Measurements from ENCODE around the gene NBPF11. TPM values are rescaled to one million over a fixed set of nuclear protein-coding genes. Genes with fewer than 3 reads are reported as not detected.
"Not testable (repeated sequence)": the region's sequence is repeated elsewhere in the genome, so short reads cannot be mapped to it uniquely, and the experiment has no call there.

Gene NBPF11, protein sequence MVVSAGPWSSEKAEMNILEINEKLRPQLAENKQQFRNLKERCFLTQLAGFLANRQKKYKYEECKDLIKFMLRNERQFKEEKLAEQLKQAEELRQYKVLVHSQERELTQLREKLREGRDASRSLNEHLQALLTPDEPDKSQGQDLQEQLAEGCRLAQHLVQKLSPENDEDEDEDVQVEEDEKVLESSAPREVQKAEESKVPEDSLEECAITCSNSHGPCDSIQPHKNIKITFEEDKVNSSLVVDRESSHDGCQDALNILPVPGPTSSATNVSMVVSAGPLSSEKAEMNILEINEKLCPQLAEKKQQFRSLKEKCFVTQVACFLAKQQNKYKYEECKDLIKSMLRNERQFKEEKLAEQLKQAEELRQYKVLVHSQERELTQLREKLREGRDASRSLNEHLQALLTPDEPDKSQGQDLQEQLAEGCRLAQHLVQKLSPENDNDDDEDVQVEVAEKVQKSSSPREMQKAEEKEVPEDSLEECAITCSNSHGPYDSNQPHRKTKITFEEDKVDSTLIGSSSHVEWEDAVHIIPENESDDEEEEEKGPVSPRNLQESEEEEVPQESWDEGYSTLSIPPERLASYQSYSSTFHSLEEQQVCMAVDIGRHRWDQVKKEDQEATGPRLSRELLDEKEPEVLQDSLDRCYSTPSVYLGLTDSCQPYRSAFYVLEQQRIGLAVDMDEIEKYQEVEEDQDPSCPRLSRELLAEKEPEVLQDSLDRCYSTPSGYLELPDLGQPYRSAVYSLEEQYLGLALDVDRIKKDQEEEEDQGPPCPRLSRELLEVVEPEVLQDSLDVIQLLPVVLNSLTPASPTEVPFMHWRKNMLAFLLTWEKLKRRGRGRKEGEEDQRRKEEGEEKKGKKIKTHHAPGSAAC
- total RNA-seq (1 to 10 TPM; 6.6 to 6.9 TPM), polyA plus RNA-seq (4.0 TPM)

DNA sequence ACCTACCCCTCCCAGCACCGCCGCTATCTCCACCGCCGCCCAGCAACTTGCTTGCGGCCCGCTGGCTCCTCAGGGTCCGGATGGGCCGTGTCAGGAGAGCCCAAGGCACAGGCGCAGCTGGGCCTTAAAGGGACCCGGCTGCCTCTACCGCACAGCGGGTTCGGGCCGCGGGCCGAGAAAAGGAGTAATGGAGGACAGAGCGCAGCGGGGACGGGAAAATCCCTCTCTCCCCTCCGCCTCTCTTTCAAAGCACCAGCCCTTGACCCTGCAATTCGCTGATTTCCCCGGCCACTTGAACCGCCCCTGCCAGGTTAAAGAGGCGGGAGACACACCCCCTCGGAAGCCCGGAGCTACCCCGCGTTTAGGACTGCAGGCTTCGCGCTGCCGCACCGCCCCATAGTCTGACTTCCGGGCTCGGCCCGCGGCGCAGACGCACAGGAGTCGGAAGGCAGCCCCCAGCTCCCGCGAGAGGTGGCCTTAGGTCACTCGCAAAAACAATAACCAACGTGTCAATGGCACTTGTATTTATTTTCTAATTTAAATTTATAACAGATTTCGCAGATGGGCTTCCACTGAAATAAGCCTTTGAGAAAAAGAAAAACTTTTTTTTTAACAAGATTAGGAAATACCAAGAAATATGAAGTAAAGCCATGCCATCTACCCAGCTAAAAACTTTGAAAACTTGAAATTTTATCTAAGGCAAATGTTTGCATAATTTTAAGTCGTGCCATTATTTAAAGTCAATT, at the start of gene NBPF11:
Gene NBPF11, minus strand, starts transcription at position 371 of the 746 bp plus-strand sequence. CDS start 25,278 bp downstream, outside the sequence.
- H3K36me3 Mint-ChIP-seq; H3K27me3 ChIP-seq (ENCODE audit: insufficient read depth, low read length, poor library complexity, severe bottlenecking); H3K4me1 ChIP-seq (ENCODE audit: insufficient read depth, low read length); H3K9me3 Mint-ChIP-seq; CTCF ChIA-PET; POLR2A ChIA-PET; H3K36me3 ChIP-seq (ENCODE audit: insufficient read depth, low read length); H3K9me3 ChIP-seq (ENCODE audit: low read length): not testable (repeated sequence)
- peak; percentile 63 to 86 (median 74) for DNase-seq
- Histone ChIP-seq H3K4me3 (ENCODE audit: low read length) (peak within 1 kb of the TSS; percentile 72), H3K27ac (ENCODE audit: low read depth, low read length) (peak within 1 kb of the TSS; percentile 51)
- peak within 1 kb of the TSS; percentile 96 to 100 (median 97) for H3K4me3 Mint-ChIP-seq
- peaks cover 6 to 10% of the 10 kb centered on the region in 2 donors for H3K27me3 Mint-ChIP-seq
- H3K27ac Mint-ChIP-seq = peak within 1 kb of the TSS; percentile 71 to 98 (median 92)
- H3K4me1 Mint-ChIP-seq = peaks cover 9 to 16% (median 11%) of the 10 kb centered on the region in 3 donors

DNA sequence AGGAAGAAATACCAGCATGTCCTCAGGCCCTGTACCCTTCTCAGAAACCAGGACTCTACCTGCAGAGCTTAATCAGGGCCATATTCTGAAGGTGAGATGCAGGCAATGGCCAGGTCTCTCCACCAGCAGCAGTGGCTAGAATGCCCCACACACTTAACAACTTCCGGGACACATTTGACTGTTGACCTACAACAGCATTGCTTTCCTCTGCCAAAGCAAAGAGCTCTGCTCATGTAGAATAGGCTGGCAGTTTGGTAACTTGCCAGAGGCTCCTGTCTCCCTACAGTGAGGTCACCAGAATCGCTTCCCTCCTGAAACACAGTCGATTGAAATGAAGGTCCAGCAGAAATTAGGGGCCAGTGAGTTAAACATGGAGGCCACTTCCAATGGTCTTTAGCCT, 45.3 kb upstream of the NBPF11 start:
- H3K4me3 Mint-ChIP-seq; H3K9me3 Mint-ChIP-seq; H3K36me3 ChIP-seq (ENCODE audit: insufficient read depth, low read length); CTCF ChIA-PET; POLR2A ChIA-PET; H3K4me1 ChIP-seq (ENCODE audit: insufficient read depth, low read length); H3K27ac ChIP-seq (ENCODE audit: low read depth, low read length); H3K4me3 ChIP-seq (ENCODE audit: low read length); H3K9me3 ChIP-seq (ENCODE audit: low read length); H3K27me3 Mint-ChIP-seq; H3K27me3 ChIP-seq (ENCODE audit: insufficient read depth, low read length, poor library complexity, severe bottlenecking); DNase-seq; H3K36me3 Mint-ChIP-seq; H3K27ac Mint-ChIP-seq; H3K4me1 Mint-ChIP-seq: not testable (repeated sequence)

DNA sequence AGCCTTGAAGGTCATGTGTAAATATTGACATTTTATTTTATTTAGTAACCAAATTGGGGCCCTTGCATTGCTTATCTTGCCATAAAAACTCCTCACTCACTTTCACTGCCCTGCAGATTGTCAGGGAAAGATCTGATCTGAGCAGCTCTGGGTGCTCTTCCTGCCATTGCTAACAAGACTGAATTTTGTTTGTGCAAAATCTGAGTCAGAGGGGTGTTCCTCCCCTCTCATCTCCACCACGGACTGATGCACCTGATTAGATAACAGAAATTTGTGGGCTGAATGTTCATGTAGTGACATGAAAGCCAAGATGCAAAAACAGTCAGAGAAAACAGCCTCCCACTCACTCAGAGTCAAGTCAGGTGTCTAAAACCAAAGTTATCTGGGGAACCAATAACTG, 44.9 kb upstream of the NBPF11 start:
- H3K4me3 Mint-ChIP-seq; H3K27me3 ChIP-seq (ENCODE audit: insufficient read depth, low read length, poor library complexity, severe bottlenecking); H3K36me3 Mint-ChIP-seq; CTCF ChIA-PET; H3K4me1 Mint-ChIP-seq; H3K27ac ChIP-seq (ENCODE audit: low read depth, low read length); H3K27ac Mint-ChIP-seq; H3K36me3 ChIP-seq (ENCODE audit: insufficient read depth, low read length); DNase-seq; H3K4me1 ChIP-seq (ENCODE audit: insufficient read depth, low read length); POLR2A ChIA-PET; H3K9me3 Mint-ChIP-seq; H3K27me3 Mint-ChIP-seq; H3K9me3 ChIP-seq (ENCODE audit: low read length); H3K4me3 ChIP-seq (ENCODE audit: low read length): not testable (repeated sequence)

DNA sequence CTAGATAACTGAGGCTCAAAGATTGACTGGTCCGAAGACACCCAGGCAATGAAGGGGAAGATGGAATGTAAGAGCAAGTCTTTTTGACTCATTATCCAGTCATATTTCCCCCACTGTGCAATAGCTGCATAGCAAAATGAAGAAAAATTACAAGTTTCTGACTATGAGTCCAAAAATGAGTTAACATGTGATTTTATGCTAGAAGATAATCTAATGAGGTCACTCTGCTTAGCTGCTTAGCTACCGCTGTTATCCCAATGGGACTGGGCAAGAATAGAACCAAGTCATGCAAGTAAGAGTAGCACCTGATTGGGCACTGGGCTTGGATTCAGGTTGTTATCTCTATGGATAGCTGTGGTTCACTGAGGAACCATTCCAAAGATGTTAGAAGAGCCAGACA, 43.0 kb upstream of the NBPF11 start:
- H3K36me3 ChIP-seq (ENCODE audit: insufficient read depth, low read length); H3K27me3 ChIP-seq (ENCODE audit: insufficient read depth, low read length, poor library complexity, severe bottlenecking); DNase-seq; H3K27ac ChIP-seq (ENCODE audit: low read depth, low read length); H3K4me3 ChIP-seq (ENCODE audit: low read length); H3K4me1 ChIP-seq (ENCODE audit: insufficient read depth, low read length); H3K4me3 Mint-ChIP-seq; POLR2A ChIA-PET; H3K27ac Mint-ChIP-seq; H3K36me3 Mint-ChIP-seq; H3K9me3 Mint-ChIP-seq; CTCF ChIA-PET; H3K9me3 ChIP-seq (ENCODE audit: low read length); H3K4me1 Mint-ChIP-seq; H3K27me3 Mint-ChIP-seq: not testable (repeated sequence)

DNA sequence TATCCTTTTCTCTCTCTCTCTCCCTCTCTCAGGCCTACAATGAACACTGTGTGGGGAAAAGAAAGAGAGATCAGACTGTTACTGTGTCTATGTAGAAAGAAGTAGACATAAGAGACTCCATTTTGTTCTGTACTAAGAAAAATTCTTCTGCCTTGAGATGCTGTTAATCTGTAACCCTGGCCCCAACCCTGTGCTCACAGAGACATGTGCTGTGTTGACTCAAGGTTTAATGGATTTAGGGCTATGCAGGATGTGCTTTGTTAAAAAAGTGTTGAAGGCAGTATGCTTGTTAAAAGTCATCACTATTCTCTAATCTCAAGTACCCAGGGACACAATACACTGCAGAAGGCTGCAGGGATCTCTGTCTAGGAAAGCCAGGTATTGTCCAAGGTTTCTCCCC, 36.7 kb upstream of the NBPF11 start:
- CTCF ChIA-PET; H3K27me3 ChIP-seq (ENCODE audit: insufficient read depth, low read length, poor library complexity, severe bottlenecking); H3K4me1 Mint-ChIP-seq; H3K4me3 Mint-ChIP-seq; H3K27ac Mint-ChIP-seq; H3K27me3 Mint-ChIP-seq; DNase-seq; POLR2A ChIA-PET; H3K36me3 ChIP-seq (ENCODE audit: insufficient read depth, low read length); H3K9me3 Mint-ChIP-seq; H3K27ac ChIP-seq (ENCODE audit: low read depth, low read length); H3K36me3 Mint-ChIP-seq; H3K4me3 ChIP-seq (ENCODE audit: low read length); H3K9me3 ChIP-seq (ENCODE audit: low read length); H3K4me1 ChIP-seq (ENCODE audit: insufficient read depth, low read length): not testable (repeated sequence)

DNA sequence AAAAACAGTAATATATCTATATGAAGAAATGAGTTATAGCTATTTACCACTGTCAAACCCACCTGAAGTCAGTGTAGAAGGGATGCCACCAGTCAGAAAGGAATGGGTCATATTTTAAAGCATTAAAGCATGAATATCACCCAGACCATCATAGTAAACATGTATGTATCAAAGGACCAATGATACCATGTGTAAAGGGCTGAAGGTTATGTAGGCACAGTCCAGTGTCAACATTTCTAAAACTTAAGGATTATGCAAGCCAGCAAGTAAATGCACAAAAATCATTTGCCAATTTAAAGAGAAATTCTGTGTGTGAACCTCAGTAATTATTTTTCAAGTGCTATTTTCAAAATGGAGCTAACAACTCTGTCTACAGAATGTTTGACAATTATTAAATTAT, 26.6 kb upstream of the NBPF11 start:
- H3K27me3 ChIP-seq (ENCODE audit: insufficient read depth, low read length, poor library complexity, severe bottlenecking); H3K4me1 Mint-ChIP-seq; POLR2A ChIA-PET; DNase-seq; H3K36me3 Mint-ChIP-seq; H3K27ac Mint-ChIP-seq; H3K9me3 ChIP-seq (ENCODE audit: low read length); H3K4me1 ChIP-seq (ENCODE audit: insufficient read depth, low read length); H3K4me3 Mint-ChIP-seq; H3K4me3 ChIP-seq (ENCODE audit: low read length); CTCF ChIA-PET; H3K36me3 ChIP-seq (ENCODE audit: insufficient read depth, low read length); H3K27ac ChIP-seq (ENCODE audit: low read depth, low read length); H3K27me3 Mint-ChIP-seq; H3K9me3 Mint-ChIP-seq: not testable (repeated sequence)

DNA sequence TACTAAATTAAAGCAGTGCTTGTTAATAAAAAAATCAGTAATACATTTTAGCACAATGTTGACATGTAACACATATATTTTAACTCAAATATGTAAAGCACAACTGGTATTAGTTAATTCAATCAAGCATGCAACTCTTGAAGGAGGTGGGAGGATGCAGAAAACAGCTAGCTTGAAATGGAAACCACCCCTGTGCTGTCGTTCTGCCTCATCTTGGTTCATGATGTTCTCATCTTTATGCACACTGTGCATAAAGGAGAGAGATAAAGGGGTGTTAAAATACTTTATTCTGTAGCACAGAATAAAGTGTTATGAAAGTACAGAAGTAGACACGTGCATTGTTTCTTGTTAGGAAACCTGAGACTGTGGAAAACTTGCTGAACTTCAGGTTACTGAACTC, 23.3 kb upstream of the NBPF11 start:
- H3K27ac ChIP-seq (ENCODE audit: low read depth, low read length); H3K4me1 ChIP-seq (ENCODE audit: insufficient read depth, low read length); DNase-seq; POLR2A ChIA-PET; H3K4me3 Mint-ChIP-seq; H3K27ac Mint-ChIP-seq; H3K27me3 Mint-ChIP-seq; H3K36me3 ChIP-seq (ENCODE audit: insufficient read depth, low read length); H3K4me3 ChIP-seq (ENCODE audit: low read length); H3K27me3 ChIP-seq (ENCODE audit: insufficient read depth, low read length, poor library complexity, severe bottlenecking); H3K4me1 Mint-ChIP-seq; H3K9me3 Mint-ChIP-seq; CTCF ChIA-PET; H3K9me3 ChIP-seq (ENCODE audit: low read length); H3K36me3 Mint-ChIP-seq: not testable (repeated sequence)

DNA sequence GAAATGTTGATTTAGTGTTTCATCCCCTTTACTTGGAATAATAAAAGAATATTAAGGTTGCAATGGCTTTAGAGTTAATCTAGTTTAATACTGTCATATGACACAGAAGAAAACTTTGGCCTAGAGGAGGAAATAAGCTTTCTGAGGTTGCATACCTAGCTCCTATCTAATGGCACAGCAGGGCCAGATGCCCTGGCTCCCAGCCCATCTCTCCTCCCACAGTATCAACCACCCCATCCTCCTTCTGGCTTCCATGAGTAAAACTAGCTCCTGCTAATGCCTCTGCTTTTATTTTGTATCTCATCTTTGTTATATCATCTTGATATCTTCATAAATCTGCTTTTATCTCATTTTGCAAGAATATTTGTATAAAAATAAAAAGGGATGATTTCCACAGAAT, 19.9 kb upstream of the NBPF11 start:
- H3K36me3 ChIP-seq (ENCODE audit: insufficient read depth, low read length); H3K9me3 Mint-ChIP-seq; H3K4me1 ChIP-seq (ENCODE audit: insufficient read depth, low read length); H3K36me3 Mint-ChIP-seq; H3K4me1 Mint-ChIP-seq; H3K9me3 ChIP-seq (ENCODE audit: low read length); H3K27me3 ChIP-seq (ENCODE audit: insufficient read depth, low read length, poor library complexity, severe bottlenecking); H3K4me3 ChIP-seq (ENCODE audit: low read length); POLR2A ChIA-PET; DNase-seq; H3K27me3 Mint-ChIP-seq; H3K27ac ChIP-seq (ENCODE audit: low read depth, low read length); CTCF ChIA-PET: not testable (repeated sequence)
- peak overlapping the region in 1 of 8 donors; percentile 26 for H3K27ac Mint-ChIP-seq
- peak overlapping the region in 1 of 7 donors; percentile 40 for H3K4me3 Mint-ChIP-seq

All from CD8-positive, alpha-beta memory T cell (primary cell).